Measurements from ENCODE around the gene STARD3. TPM values are rescaled to one million over a fixed set of nuclear protein-coding genes. Genes with fewer than 3 reads are reported as not detected.

The STARD3 gene
- total and polyA plus RNA-seq, 9 of the 15 experiments (the other 6 are each of a cell fraction or from before 2014, with no cell fraction given), result 0.63 to 87.0 (median 46.0) TPM

DNA sequence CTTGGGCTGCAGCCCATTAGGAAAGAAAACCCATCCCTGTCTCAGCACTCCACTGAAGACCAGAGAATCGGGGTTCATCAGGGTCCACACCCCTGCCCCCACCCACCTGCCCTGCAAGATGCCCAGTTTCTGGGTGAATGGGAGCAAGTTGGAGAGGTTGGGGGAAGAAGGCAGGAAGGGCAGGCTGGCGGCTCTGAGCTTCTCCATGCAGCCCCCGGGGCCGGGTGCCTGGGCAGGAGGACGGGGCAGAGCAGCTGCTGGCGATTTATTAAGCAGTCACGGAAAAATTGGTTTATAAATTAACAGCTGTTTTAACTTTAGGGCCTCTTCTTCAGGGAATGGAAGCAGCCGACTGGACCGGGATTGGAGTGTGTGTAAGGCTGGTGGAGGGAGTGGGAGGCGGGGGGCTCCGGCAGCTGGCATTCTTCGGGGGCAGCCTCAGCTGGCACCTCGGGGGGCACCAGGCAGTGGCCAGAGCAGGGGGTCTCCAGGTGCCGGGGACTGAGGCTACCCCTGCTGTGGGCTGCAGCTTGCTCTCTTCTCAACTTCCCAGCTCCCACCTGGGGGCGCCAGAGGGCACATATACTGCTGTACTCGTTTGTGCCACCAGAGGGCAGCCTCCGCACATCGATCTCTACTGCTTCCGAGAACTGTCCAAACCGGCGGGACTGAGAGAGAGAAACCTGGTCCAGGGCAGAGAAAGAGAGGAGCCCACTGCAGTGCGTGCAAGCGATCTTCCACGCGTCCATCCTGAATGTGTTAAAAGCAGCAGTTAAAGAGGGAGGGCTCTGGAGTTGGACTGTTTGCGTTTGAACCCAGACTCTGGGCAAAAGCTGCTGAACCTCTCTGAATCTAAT lies 15.2 kb upstream of the STARD3 start (continued):
- TF ChIP-seq MTA3 (IDR thresholded peaks at IDR 0.05; ENCODE audit: borderline replicate concordance) (peak; percentile 26; the same call in 1 of the 2 replicates), PATZ1 (CRISPR knock-in tag; IDR thresholded peaks at IDR 0.05; ENCODE audit: borderline replicate concordance) (no peak), NFE2 (IDR thresholded peaks at IDR 0.05; ENCODE audit: low read depth) (no peak), HLTF (IDR thresholded peaks at IDR 0.05) (no peak), SOX6 (IDR thresholded peaks at IDR 0.05) (no peak), STAT5A (IDR thresholded peaks at IDR 0.05; ENCODE audit: borderline replicate concordance, low read length) (peak; percentile 43; the same call in 1 of the 2 replicates), ZBED1 (IDR thresholded peaks at IDR 0.05) (no peak), ILK (tag; IDR thresholded peaks at IDR 0.05; ENCODE audit: borderline replicate concordance, low read depth) (no peak), NFIC (IDR thresholded peaks at IDR 0.05) (no peak), NEUROD1 (IDR thresholded peaks at IDR 0.05; ENCODE audit: borderline replicate concordance, low read depth, low read length, partially characterized antibody) (peak; percentile 23), SFPQ (IDR thresholded peaks at IDR 0.05; ENCODE audit: low read depth, low read length) (no peak), SAFB (IDR thresholded peaks at IDR 0.05; ENCODE audit: borderline replicate concordance, low read depth, low read length) (no peak), U2AF2 (optimal IDR thresholded peaks at IDR 0.05; ENCODE audit: low read depth, low read length) (no peak), TAF15 (IDR thresholded peaks at IDR 0.05; ENCODE audit: low read depth, low read length) (no peak)
- TF ChIP-seq, protein P1, sequence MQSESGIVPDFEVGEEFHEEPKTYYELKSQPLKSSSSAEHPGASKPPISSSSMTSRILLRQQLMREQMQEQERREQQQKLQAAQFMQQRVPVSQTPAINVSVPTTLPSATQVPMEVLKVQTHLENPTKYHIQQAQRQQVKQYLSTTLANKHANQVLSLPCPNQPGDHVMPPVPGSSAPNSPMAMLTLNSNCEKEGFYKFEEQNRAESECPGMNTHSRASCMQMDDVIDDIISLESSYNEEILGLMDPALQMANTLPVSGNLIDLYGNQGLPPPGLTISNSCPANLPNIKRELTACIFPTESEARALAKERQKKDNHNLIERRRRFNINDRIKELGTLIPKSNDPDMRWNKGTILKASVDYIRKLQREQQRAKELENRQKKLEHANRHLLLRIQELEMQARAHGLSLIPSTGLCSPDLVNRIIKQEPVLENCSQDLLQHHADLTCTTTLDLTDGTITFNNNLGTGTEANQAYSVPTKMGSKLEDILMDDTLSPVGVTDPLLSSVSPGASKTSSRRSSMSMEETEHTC (IDR thresholded peaks at IDR 0.05), result no peak
- TF ChIP-seq, protein P2, sequence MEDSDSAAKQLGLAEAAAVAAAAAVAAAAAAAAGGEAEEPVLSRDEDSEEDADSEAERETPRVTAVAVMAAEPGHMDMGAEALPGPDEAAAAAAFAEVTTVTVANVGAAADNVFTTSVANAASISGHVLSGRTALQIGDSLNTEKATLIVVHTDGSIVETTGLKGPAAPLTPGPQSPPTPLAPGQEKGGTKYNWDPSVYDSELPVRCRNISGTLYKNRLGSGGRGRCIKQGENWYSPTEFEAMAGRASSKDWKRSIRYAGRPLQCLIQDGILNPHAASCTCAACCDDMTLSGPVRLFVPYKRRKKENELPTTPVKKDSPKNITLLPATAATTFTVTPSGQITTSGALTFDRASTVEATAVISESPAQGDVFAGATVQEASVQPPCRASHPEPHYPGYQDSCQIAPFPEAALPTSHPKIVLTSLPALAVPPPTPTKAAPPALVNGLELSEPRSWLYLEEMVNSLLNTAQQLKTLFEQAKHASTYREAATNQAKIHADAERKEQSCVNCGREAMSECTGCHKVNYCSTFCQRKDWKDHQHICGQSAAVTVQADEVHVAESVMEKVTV (CRISPR knock-in tag; IDR thresholded peaks at IDR 0.05), result peak; percentile 93
- TF ChIP-seq, protein P3, sequence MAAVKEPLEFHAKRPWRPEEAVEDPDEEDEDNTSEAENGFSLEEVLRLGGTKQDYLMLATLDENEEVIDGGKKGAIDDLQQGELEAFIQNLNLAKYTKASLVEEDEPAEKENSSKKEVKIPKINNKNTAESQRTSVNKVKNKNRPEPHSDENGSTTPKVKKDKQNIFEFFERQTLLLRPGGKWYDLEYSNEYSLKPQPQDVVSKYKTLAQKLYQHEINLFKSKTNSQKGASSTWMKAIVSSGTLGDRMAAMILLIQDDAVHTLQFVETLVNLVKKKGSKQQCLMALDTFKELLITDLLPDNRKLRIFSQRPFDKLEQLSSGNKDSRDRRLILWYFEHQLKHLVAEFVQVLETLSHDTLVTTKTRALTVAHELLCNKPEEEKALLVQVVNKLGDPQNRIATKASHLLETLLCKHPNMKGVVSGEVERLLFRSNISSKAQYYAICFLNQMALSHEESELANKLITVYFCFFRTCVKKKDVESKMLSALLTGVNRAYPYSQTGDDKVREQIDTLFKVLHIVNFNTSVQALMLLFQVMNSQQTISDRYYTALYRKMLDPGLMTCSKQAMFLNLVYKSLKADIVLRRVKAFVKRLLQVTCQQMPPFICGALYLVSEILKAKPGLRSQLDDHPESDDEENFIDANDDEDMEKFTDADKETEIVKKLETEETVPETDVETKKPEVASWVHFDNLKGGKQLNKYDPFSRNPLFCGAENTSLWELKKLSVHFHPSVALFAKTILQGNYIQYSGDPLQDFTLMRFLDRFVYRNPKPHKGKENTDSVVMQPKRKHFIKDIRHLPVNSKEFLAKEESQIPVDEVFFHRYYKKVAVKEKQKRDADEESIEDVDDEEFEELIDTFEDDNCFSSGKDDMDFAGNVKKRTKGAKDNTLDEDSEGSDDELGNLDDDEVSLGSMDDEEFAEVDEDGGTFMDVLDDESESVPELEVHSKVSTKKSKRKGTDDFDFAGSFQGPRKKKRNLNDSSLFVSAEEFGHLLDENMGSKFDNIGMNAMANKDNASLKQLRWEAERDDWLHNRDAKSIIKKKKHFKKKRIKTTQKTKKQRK (IDR thresholded peaks at IDR 0.05; ENCODE audit: borderline replicate concordance, low read depth, low read length), result no peak
